ENCODE results near the gene DEPDC5.

Gene DEPDC5

DNA sequence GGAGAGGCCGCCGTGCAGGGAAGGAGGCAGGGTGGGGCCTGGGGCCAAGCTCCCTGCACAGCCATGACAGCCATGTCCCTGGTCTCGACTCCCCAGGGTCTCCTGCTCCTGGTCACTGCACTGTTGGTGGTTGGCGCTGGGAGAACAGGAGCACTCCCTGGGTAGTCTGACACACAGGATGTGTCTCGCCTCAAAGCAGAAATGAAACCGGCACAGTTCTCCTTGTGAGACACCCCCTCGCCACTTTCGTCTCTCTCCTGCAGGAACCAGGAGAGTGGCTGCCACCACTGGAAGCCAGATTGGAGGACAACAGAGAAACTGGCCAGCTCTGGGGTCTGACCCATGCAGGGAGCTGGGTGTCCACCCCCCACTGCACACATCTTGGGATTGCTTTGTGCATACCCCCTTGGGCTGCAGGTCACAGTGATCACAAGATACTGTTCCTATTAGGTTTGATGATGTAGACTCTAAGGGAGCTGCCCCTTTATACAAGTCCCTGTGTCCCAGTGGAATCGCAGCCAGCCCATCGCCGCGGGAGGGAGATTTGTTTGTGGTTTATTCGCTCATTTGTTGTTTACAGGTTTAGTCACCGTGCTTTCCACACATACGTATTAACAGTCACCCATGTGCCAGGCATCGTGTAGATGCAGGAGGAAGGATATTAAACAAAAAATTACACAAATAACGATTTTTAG lies 163.6 kb downstream of the DEPDC5 start:
- DNase-seq (ENCODE audit: extremely low read depth, insufficient read length), result peak; percentile 54
- H3K27me3 ChIP-seq (replicated peaks; ENCODE audit: control insufficient read depth, insufficient read depth, low read length), result no peaks in the 10 kb centered on the region
- H3K4me3 ChIP-seq (replicated peaks; ENCODE audit: low read depth, low read length), result no peak overlapping the region
- no peaks in the 10 kb centered on the region for H3K36me3 ChIP-seq (ENCODE audit: control insufficient read depth, insufficient read depth, low read length)
- TF ChIP-seq, protein P1, sequence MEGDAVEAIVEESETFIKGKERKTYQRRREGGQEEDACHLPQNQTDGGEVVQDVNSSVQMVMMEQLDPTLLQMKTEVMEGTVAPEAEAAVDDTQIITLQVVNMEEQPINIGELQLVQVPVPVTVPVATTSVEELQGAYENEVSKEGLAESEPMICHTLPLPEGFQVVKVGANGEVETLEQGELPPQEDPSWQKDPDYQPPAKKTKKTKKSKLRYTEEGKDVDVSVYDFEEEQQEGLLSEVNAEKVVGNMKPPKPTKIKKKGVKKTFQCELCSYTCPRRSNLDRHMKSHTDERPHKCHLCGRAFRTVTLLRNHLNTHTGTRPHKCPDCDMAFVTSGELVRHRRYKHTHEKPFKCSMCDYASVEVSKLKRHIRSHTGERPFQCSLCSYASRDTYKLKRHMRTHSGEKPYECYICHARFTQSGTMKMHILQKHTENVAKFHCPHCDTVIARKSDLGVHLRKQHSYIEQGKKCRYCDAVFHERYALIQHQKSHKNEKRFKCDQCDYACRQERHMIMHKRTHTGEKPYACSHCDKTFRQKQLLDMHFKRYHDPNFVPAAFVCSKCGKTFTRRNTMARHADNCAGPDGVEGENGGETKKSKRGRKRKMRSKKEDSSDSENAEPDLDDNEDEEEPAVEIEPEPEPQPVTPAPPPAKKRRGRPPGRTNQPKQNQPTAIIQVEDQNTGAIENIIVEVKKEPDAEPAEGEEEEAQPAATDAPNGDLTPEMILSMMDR (IDR thresholded peaks at IDR 0.05; ENCODE audit: insufficient read depth, low read length, poor library complexity, severe bottlenecking), result no peak

DNA sequence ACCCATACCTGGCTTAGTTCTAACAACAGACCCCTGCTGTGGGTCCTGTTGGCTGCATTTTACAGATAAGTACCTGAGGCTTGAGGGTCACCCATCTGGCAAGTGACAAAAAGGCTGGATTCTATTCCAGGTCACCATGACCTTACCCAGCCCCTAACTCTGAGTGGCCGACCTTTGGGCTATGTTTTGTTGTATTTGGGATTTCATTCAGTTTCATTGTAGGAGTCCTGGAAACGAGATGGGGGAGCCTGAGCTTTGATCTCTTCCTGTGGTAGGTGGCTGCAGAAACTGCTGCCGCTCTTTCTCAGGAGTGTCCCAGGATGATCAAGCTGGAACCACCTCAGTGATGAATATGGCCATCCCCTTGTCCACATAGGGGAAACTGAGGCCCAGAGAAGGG lies 165.9 kb downstream of the DEPDC5 start:
- TF ChIP-seq, protein P1 (IDR thresholded peaks at IDR 0.05; ENCODE audit: insufficient read depth, low read length, poor library complexity, severe bottlenecking), result no peak
- no peaks in the 10 kb centered on the region for H3K27me3 ChIP-seq (replicated peaks; ENCODE audit: control insufficient read depth, insufficient read depth, low read length)
- no peak overlapping the region for H3K4me3 ChIP-seq (replicated peaks; ENCODE audit: low read depth, low read length)
- no peak for DNase-seq (ENCODE audit: extremely low read depth, insufficient read length)
- H3K36me3 ChIP-seq (ENCODE audit: control insufficient read depth, insufficient read depth, low read length), result no peaks in the 10 kb centered on the region

DNA sequence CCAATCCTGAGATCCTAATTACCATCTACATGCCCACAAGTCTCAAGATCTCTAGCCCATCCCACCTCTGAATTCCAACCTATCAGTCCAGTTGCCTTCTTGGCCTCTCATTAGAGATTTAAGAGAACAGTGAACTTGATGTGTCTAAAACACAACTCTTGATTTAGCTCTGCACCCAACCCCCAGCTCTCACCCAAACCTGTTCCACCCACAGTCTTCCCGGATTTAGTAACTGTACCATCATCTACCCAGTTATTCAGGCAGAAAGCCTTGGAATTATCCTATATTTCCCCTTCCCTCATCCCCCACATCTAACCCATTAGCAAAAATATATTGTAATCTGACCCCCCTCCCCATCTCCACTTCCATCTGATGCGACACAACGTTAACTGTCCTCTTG lies 166.5 kb downstream of the DEPDC5 start:
- TF ChIP-seq, protein P1 (IDR thresholded peaks at IDR 0.05; ENCODE audit: insufficient read depth, low read length, poor library complexity, severe bottlenecking), result no peak
- Histone ChIP-seq H3K36me3 (ENCODE audit: control insufficient read depth, insufficient read depth, low read length) (no peaks in the 10 kb centered on the region), H3K27me3 (replicated peaks; ENCODE audit: control insufficient read depth, insufficient read depth, low read length) (no peaks in the 10 kb centered on the region), H3K4me3 (replicated peaks; ENCODE audit: low read depth, low read length) (no peak overlapping the region)
- no peak for DNase-seq (ENCODE audit: extremely low read depth, insufficient read length)

DNA sequence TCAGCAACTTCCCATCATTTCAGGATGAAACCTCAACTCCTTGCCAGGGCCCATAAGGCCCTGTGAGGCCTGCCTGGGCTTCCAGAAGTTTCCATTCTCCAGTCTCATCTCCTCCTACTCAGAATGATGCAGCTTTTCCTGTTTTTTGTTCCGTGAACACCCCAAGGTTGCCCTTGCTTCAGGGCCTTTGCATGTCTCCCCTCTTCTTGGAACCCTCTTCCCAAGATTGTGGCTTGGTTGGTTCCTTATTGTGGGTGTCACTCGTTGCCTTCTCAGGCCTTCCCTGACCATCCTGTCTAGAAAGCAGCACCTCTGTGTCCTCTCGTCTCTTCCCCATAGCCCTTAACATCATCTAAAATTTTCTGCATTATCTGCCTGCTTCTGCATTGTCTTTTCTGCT lies 167.3 kb downstream of the DEPDC5 start:
- Histone ChIP-seq H3K4me3 (replicated peaks; ENCODE audit: low read depth, low read length) (no peak overlapping the region), H3K27me3 (replicated peaks; ENCODE audit: control insufficient read depth, insufficient read depth, low read length) (no peaks in the 10 kb centered on the region), H3K36me3 (ENCODE audit: control insufficient read depth, insufficient read depth, low read length) (no peaks in the 10 kb centered on the region)
- DNase-seq (ENCODE audit: extremely low read depth, insufficient read length), result no peak
- TF ChIP-seq, protein P1 (IDR thresholded peaks at IDR 0.05; ENCODE audit: insufficient read depth, low read length, poor library complexity, severe bottlenecking), result no peak

DNA sequence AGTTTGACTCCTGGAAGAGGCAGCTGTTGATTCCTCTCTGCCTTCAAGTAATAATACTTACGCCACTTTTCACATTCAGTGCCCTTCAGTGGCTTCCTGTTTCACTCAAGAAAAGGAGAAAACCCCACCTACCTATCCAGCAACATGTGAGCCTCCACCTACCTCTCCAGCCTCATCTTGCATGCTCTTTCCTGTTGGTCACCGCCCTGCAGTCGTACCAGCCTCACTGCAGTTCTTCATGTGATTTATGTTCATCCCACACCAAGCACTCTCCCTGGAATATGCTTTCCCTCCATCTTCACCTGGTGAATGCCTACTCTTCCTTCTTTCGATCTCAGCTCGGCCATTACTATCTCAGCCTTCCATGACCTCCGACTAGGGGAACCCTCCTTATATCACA lies 168.7 kb downstream of the DEPDC5 start:
- TF ChIP-seq, protein P1 (IDR thresholded peaks at IDR 0.05; ENCODE audit: insufficient read depth, low read length, poor library complexity, severe bottlenecking), result no peak
- no peak for DNase-seq (ENCODE audit: extremely low read depth, insufficient read length)
- H3K36me3 ChIP-seq (ENCODE audit: control insufficient read depth, insufficient read depth, low read length), result no peaks in the 10 kb centered on the region
- H3K27me3 ChIP-seq (replicated peaks; ENCODE audit: control insufficient read depth, insufficient read depth, low read length), result no peaks in the 10 kb centered on the region
- no peak overlapping the region for H3K4me3 ChIP-seq (replicated peaks; ENCODE audit: low read depth, low read length)

DNA sequence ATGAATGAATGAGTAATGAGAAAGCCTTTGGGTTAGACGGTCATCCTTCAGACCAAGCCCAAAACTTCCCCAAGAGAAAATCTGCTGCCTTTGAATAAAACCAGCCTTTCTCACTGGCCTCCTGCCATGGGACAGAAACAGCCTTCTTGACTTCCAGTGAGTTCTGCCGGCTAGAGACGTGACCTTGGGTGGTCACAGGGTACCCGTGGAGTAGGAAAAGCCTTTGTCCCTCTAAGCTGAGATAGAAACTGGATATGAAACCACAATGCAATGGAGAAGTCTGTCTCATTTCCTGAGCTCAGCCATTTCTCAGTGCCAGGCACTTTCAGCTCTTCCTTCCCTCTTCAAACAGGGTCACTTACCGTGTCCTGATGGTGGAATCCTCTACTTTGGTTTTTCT lies 169.3 kb downstream of the DEPDC5 start:
- Histone ChIP-seq H3K4me3 (replicated peaks; ENCODE audit: low read depth, low read length) (no peak overlapping the region), H3K27me3 (replicated peaks; ENCODE audit: control insufficient read depth, insufficient read depth, low read length) (no peaks in the 10 kb centered on the region), H3K36me3 (ENCODE audit: control insufficient read depth, insufficient read depth, low read length) (no peaks in the 10 kb centered on the region)
- no peak for DNase-seq (ENCODE audit: extremely low read depth, insufficient read length)
- TF ChIP-seq, protein P1 (IDR thresholded peaks at IDR 0.05; ENCODE audit: insufficient read depth, low read length, poor library complexity, severe bottlenecking), result no peak
